ENCODE measurements around the gene HM13. TPM values are rescaled to one million over a fixed set of nuclear protein-coding genes. Genes with fewer than 3 reads are reported as not detected.
A peak's percentile ranks its signal among the peaks of the same experiment; 100 is the strongest.

The HM13 gene
- total and polyA plus RNA-seq, 5 donors from 2014 or later: 111 to 142 (median 134) TPM

DNA sequence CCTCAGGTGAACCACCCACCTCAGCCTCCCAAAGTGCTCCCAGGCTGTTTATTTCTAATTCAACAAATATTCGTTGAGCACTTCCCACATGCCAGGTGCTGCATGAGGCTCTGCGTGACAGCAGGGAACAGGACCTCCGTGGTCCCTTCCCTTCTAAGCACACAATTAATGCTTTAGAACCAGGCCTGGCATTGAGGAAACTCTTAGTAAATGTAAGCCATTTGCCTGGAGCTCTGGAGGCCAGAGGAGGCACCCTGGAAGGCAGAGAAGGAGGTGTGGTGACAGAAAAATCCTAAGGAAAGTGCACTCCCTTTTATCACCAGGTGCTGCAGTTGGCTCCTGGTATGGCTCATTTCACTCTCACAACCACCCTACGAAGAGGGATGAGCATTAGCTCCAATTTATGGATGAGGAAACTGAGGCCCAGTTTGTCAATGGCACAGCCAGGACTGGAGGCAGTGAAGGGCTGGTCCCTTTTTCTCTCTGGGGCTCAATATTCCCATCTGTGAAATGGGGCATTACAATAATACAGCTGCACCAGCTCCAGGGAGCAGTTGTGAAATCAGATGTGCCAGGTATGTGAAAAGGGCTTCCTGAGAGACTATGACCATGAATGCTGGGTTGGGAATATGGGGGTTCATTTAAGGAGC is 82.7 kb downstream of the HM13 start:
- H3K27me3 ChIP-seq (ENCODE audit: control insufficient read depth, insufficient read depth, low read length): no peaks in the 10 kb centered on the region
- no peak overlapping the region for H3K27ac Mint-ChIP-seq
- no peaks in the 10 kb centered on the region for H3K36me3 ChIP-seq (ENCODE audit: control insufficient read depth, insufficient read depth, low read length)
- H3K4me3 ChIP-seq (ENCODE audit: low read depth, low read length): no peak overlapping the region
- H3K4me3 Mint-ChIP-seq: no peak overlapping the region
- no peaks in the 10 kb centered on the region for H3K9me3 ChIP-seq (ENCODE audit: control insufficient read depth in 2 of 2, low read length in 2 of 2)
- H3K9me3 Mint-ChIP-seq: no peaks in the 10 kb centered on the region
- DNase-seq (no peak), ATAC-seq (ENCODE audit: low read depth in 2 of 2) (no peak)
- H3K36me3 Mint-ChIP-seq: no peaks in the 10 kb centered on the region
- no peaks in the 10 kb centered on the region for H3K4me1 ChIP-seq (ENCODE audit: control insufficient read depth, insufficient read depth, low read length, poor library complexity, severe bottlenecking)
- peaks cover 0 to 3% (median 0%) of the 10 kb centered on the region in 4 donors for H3K4me1 Mint-ChIP-seq
- peaks cover 4% of the 10 kb centered on the region for H3K27me3 Mint-ChIP-seq
- no peak overlapping the region for H3K27ac ChIP-seq (ENCODE audit: insufficient read depth, low read length, poor library complexity, severe bottlenecking)

DNA sequence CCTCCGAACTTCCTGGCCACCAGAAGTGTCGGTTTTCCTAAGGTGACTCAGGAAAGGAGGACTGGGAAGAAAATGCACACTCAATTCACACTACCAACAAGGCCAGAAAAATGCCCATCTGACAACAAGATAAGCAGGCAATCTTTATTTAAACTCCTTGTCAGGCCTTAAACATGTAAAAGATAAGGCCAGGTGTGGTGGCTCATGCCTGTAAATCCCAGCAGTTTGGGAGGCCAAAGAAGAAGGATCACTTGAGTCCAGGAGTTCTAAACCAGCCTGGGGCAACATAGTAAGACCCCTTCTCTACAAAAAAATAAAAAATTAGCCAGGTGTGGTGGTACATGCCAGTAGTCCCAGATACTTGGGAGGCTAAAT is 83.2 kb downstream of the HM13 start:
- Histone ChIP-seq H3K4me3 (ENCODE audit: low read depth, low read length) (no peak overlapping the region), H3K9me3 (ENCODE audit: control insufficient read depth in 2 of 2, low read length in 2 of 2) (no peaks in the 10 kb centered on the region), H3K4me1 (ENCODE audit: control insufficient read depth, insufficient read depth, low read length, poor library complexity, severe bottlenecking) (peaks cover under 1% of the 10 kb centered on the region), H3K27me3 (ENCODE audit: control insufficient read depth, insufficient read depth, low read length) (no peaks in the 10 kb centered on the region), H3K36me3 (ENCODE audit: control insufficient read depth, insufficient read depth, low read length) (no peaks in the 10 kb centered on the region), H3K27ac (ENCODE audit: insufficient read depth, low read length, poor library complexity, severe bottlenecking) (no peak overlapping the region)
- ATAC-seq (ENCODE audit: low read depth in 2 of 2): no peak
- Mint-ChIP-seq H3K4me1 (peaks cover 0 to 3% (median 1%) of the 10 kb centered on the region in 4 donors), H3K27me3 (peaks cover 4% of the 10 kb centered on the region), H3K4me3 (no peak overlapping the region), H3K36me3 (no peaks in the 10 kb centered on the region), H3K27ac (no peak overlapping the region), H3K9me3 (no peaks in the 10 kb centered on the region)
- no peak for DNase-seq

DNA sequence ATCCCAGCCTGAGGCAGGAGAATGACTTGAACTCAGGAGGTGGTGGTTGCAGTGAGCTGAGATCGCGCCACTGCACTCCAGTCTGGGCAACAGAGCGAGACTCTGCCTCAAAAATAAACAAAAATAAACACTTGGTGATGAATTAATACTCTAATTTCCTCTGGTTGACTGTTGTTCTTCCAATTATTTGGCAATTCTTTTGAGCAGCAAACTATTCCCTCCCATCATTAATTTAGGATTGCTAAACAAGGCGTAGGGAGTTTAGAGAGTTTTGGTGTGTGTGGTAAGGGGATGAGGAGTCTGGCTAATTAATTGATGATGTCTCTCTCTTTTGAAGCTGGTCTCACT is 88.2 kb downstream of the HM13 start:
- Histone ChIP-seq H3K4me3 (ENCODE audit: low read depth, low read length) (peak overlapping the region; percentile 11), H3K36me3 (ENCODE audit: control insufficient read depth, insufficient read depth, low read length) (no peaks in the 10 kb centered on the region), H3K27ac (ENCODE audit: insufficient read depth, low read length, poor library complexity, severe bottlenecking) (no peak overlapping the region), H3K4me1 (ENCODE audit: control insufficient read depth, insufficient read depth, low read length, poor library complexity, severe bottlenecking) (peaks cover 40% of the 10 kb centered on the region), H3K9me3 (ENCODE audit: control insufficient read depth in 2 of 2, low read length in 2 of 2) (no peaks in the 10 kb centered on the region), H3K27me3 (ENCODE audit: control insufficient read depth, insufficient read depth, low read length) (peaks cover 3% of the 10 kb centered on the region)
- DNase-seq (no peak), ATAC-seq (ENCODE audit: low read depth in 2 of 2) (no peak)
- Mint-ChIP-seq H3K27me3 (peaks cover 43% of the 10 kb centered on the region), H3K4me3 (peak overlapping the region in 1 of 4 donors; percentile 79), H3K27ac (peak overlapping the region in 1 of 3 donors; percentile 59), H3K4me1 (peaks cover 11 to 34% (median 24%) of the 10 kb centered on the region in 4 donors), H3K9me3 (peaks cover 0 to 3% (median 0%) of the 10 kb centered on the region in 7 donors), H3K36me3 (no peaks in the 10 kb centered on the region)

DNA sequence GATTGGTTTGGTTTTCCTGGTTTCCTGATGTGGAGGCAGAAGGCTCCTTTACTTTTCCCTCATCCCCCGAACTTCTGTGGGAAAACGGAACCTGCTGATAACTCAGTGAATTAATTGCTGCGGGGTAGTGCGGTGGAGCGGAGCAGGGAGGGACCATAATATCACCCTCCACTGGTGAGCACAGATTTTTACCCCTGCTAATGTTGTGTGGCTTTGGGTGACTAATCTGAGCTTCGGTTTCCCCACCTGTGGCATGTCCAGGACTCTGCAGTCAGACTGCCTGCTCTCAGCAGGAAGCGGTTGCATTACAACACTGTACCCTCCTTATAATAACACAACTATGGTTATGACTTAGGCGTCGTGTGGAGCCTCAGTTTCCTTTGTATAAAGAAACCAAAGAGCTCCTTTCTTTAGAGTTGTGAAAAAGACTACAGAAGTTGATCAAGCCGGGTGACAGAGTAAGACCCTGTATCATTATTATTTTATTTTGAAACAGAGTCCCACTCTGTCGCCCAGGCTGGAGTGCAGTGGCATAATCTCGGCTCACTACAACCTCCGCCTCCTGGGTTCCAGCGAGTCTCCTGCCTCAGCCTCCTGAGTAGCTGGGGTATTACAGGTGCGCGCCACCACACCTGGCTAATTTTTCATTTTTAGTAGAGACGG is 88.7 kb downstream of the HM13 start:
- Histone ChIP-seq H3K27ac (ENCODE audit: insufficient read depth, low read length, poor library complexity, severe bottlenecking) (no peak overlapping the region), H3K27me3 (ENCODE audit: control insufficient read depth, insufficient read depth, low read length) (peaks cover 7% of the 10 kb centered on the region), H3K36me3 (ENCODE audit: control insufficient read depth, insufficient read depth, low read length) (no peaks in the 10 kb centered on the region), H3K4me3 (ENCODE audit: low read depth, low read length) (peak overlapping the region; percentile 13), H3K9me3 (ENCODE audit: control insufficient read depth in 2 of 2, low read length in 2 of 2) (no peaks in the 10 kb centered on the region), H3K4me1 (ENCODE audit: control insufficient read depth, insufficient read depth, low read length, poor library complexity, severe bottlenecking) (peaks cover 40% of the 10 kb centered on the region)
- H3K27me3 Mint-ChIP-seq: peaks cover 47% of the 10 kb centered on the region
- DNase-seq: peak; percentile 28 to 77 (median 52)
- peak; percentile 63 to 64 for ATAC-seq (ENCODE audit: low read depth in 2 of 2)
- peaks cover 11 to 34% (median 24%) of the 10 kb centered on the region in 4 donors for H3K4me1 Mint-ChIP-seq
- no peaks in the 10 kb centered on the region for H3K36me3 Mint-ChIP-seq
- H3K4me3 Mint-ChIP-seq: peak overlapping the region; percentile 58 to 79 (median 74)
- peak overlapping the region in 2 of 3 donors; percentile 1 to 59 for H3K27ac Mint-ChIP-seq
- peaks cover 0 to 3% (median 0%) of the 10 kb centered on the region in 7 donors for H3K9me3 Mint-ChIP-seq

DNA sequence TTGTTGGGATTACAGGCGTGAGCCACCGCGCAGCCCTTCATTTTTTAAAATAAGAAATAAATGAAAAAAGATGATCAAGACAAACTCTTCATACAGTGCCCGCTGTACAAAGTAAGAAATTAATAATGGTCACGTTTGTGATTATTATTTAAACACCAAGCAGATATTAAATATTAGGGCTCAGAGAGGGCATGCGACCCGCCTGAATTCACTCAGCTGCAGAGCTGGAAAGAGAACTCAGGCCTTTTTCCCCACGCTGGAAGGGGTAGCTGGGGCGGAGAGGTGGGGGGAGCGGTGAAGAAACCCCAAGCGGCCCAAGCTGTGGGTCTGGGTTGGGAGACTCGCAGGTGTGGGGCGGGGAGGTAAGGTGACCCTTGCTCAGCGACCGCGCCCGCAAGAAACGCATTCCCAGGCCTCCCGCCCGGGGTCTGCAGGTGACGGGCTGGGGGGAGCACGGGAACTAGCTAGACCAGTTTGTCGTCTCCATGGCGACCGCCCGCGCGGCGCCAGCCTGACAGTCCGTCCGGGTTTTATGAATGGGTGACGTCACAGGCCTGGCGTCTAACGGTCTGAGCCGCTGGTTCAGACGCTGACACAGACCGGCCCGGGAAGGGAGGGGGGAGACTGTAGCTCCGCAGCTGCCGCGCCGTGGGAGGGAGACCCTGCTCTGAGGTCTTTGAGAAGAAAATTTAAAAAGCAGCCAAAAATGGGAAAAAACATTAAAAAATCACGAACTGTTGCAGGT is 89.8 kb downstream of the HM13 start:
- peak overlapping the region; percentile 82 for H3K4me3 ChIP-seq (ENCODE audit: low read depth, low read length)
- peaks cover 7% of the 10 kb centered on the region for H3K27me3 ChIP-seq (ENCODE audit: control insufficient read depth, insufficient read depth, low read length)
- DNase-seq (peak; percentile 62 to 82 (median 81)), ATAC-seq (ENCODE audit: low read depth in 2 of 2) (peak; percentile 15 to 24)
- H3K36me3 ChIP-seq (ENCODE audit: control insufficient read depth, insufficient read depth, low read length): no peaks in the 10 kb centered on the region
- Mint-ChIP-seq H3K4me3 (peak overlapping the region; percentile 90 to 100 (median 96)), H3K27me3 (peaks cover 52% of the 10 kb centered on the region), H3K36me3 (no peaks in the 10 kb centered on the region), H3K27ac (peak overlapping the region in 1 of 3 donors; percentile 69), H3K4me1 (peaks cover 11 to 34% (median 24%) of the 10 kb centered on the region in 4 donors), H3K9me3 (peaks cover 0 to 3% (median 0%) of the 10 kb centered on the region in 7 donors)
- peaks cover 40% of the 10 kb centered on the region for H3K4me1 ChIP-seq (ENCODE audit: control insufficient read depth, insufficient read depth, low read length, poor library complexity, severe bottlenecking)
- H3K9me3 ChIP-seq (ENCODE audit: control insufficient read depth in 2 of 2, low read length in 2 of 2): no peaks in the 10 kb centered on the region
- H3K27ac ChIP-seq (ENCODE audit: insufficient read depth, low read length, poor library complexity, severe bottlenecking): no peak overlapping the region

DNA sequence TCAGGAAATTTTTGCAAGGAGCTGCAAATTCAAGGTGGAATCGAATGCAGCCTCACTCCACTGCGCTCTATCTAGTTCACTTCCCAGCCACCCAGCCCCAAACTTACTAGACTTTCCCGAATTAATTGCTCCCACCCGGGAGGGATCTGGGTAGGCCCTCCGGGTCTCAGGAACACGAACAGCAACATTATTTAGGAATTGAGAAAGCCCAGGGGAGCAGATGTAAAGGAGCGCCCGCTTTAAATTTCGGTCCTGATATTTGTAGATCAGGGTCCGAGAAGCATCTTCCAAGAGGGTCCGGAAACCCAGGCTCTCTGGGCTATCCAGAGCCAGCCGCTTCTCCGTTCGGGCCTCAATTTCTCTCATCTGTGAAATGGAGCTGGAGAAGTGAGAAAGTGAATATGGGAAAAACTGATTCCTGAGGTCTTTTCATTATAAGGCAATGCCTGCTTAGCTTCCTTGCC is 90.4 kb downstream of the HM13 start:
- Histone ChIP-seq H3K27ac (ENCODE audit: insufficient read depth, low read length, poor library complexity, severe bottlenecking) (no peak overlapping the region), H3K27me3 (ENCODE audit: control insufficient read depth, insufficient read depth, low read length) (peaks cover 9% of the 10 kb centered on the region), H3K36me3 (ENCODE audit: control insufficient read depth, insufficient read depth, low read length) (no peaks in the 10 kb centered on the region), H3K4me3 (ENCODE audit: low read depth, low read length) (peak overlapping the region; percentile 82), H3K4me1 (ENCODE audit: control insufficient read depth, insufficient read depth, low read length, poor library complexity, severe bottlenecking) (peaks cover 40% of the 10 kb centered on the region), H3K9me3 (ENCODE audit: control insufficient read depth in 2 of 2, low read length in 2 of 2) (no peaks in the 10 kb centered on the region)
- Mint-ChIP-seq H3K4me3 (peak overlapping the region; percentile 90 to 100 (median 96)), H3K27me3 (peaks cover 53% of the 10 kb centered on the region), H3K36me3 (no peaks in the 10 kb centered on the region), H3K4me1 (peaks cover 11 to 34% (median 24%) of the 10 kb centered on the region in 4 donors), H3K9me3 (peaks cover 0 to 3% (median 0%) of the 10 kb centered on the region in 7 donors), H3K27ac (peak overlapping the region; percentile 48 to 93 (median 79))
- DNase-seq (no peak), ATAC-seq (ENCODE audit: low read depth in 2 of 2) (no peak)

DNA sequence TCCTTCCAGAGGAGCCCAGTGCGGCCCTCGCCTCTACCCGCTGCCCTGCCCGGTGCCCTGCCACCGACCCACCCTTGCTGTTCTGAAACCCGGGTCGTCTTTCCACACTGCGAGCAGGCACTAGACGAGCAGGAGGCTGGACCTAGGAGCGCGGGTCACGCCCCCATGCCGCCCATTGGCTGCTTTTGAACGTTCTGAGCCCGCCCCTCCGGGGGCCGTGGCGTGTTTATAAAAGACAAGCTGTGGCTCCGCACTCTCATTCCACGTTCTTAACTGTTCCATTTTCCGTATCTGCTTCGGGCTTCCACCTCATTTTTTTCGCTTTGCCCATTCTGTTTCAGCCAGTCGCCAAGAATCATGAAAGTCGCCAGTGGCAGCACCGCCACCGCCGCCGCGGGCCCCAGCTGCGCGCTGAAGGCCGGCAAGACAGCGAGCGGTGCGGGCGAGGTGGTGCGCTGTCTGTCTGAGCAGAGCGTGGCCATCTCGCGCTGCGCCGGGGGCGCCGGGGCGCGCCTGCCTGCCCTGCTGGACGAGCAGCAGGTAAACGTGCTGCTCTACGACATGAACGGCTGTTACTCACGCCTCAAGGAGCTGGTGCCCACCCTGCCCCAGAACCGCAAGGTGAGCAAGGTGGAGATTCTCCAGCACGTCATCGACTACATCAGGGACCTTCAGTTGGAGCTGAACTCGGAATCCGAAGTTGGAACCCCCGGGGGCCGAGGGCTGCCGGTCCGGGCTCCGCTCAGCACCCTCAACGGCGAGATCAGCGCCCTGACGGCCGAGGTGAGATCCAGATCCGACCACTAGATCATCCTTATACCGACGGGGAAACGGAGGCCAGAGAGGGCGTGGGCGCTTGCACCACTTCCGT is 91.0 kb downstream of the HM13 start, which contains the start of gene ID1:
TSS of gene ID1 (plus strand) at position 259 of the 871 bp plus-strand sequence. CDS start at position 358, 99 bp downstream.
- peak within 1 kb of the TSS; percentile 79 to 93 (median 79) for H3K27ac Mint-ChIP-seq
- peaks cover 53% of the 10 kb centered on the region for H3K27me3 Mint-ChIP-seq
- peaks cover 11 to 34% (median 24%) of the 10 kb centered on the region in 4 donors for H3K4me1 Mint-ChIP-seq
- no peaks in the 10 kb centered on the region for H3K9me3 ChIP-seq (ENCODE audit: control insufficient read depth in 2 of 2, low read length in 2 of 2)
- H3K36me3 Mint-ChIP-seq: no peaks in the 10 kb centered on the region
- H3K27ac ChIP-seq (ENCODE audit: insufficient read depth, low read length, poor library complexity, severe bottlenecking): no peak within 1 kb of the TSS
- peaks cover 10% of the 10 kb centered on the region for H3K27me3 ChIP-seq (ENCODE audit: control insufficient read depth, insufficient read depth, low read length)
- H3K9me3 Mint-ChIP-seq: peaks cover 0 to 3% (median 0%) of the 10 kb centered on the region in 7 donors
- H3K4me3 ChIP-seq (ENCODE audit: low read depth, low read length): peak within 1 kb of the TSS; percentile 82
- no peaks in the 10 kb centered on the region for H3K36me3 ChIP-seq (ENCODE audit: control insufficient read depth, insufficient read depth, low read length)
- ATAC-seq (ENCODE audit: low read depth in 2 of 2): peak; percentile 90 to 93
- H3K4me1 ChIP-seq (ENCODE audit: control insufficient read depth, insufficient read depth, low read length, poor library complexity, severe bottlenecking): peaks cover 40% of the 10 kb centered on the region
- H3K4me3 Mint-ChIP-seq: peak within 1 kb of the TSS; percentile 90 to 100 (median 96)
- DNase-seq: peak; percentile 84 to 92 (median 88)
